Astrocyte of the cerebellum (primary cell): ENCODE data around the gene DPP10.

Experiments used
- DNase-seq: peaks from one replicate; pipeline ENCODE4 v3.0.0-alpha.2; 2011; ENCODE audit warnings: low read depth
- H3K4me3 ChIP-seq: 2 replicates; pipeline ENCODE4 v1.5.1; 2011; ENCODE audit warnings: mild to moderate bottlenecking, low read depth, low read length, moderate library complexity
- in situ Hi-C: cut with HindIII; loops from 2 replicates; pipeline ENCODE4 v1.10.0; 2017; ENCODE audit warnings: low sequenced_read_pairs
- TF ChIP-seq, protein P1 (sequence below): IDR thresholded peaks from 2 replicates; pipeline ENCODE4 v1.5.1; 2012; ENCODE audit warnings: low read length, low read depth, moderate library complexity, mild to moderate bottlenecking; ENCODE audit errors: missing control alignments

The DPP10 gene

DNA sequence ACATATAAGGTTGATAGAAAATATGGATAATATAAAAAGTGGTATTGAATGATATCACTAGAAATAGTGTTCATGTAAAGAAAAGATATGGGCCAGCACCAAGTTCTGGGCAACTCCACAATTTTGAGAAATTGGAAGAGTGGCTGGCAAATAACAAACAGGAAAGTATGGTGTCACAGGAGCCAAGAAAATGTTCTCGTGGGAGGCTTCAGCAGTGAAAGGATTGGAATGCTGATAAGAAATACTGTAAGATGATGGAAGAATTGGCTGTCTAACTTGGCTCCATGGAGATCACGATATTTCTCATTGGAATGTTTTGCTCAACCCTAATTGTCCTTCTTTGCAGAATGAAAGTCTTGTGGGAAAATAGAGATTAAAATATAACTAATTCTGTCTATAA is 856.8 kb downstream of the DPP10 start:
- TF ChIP-seq, protein P1, sequence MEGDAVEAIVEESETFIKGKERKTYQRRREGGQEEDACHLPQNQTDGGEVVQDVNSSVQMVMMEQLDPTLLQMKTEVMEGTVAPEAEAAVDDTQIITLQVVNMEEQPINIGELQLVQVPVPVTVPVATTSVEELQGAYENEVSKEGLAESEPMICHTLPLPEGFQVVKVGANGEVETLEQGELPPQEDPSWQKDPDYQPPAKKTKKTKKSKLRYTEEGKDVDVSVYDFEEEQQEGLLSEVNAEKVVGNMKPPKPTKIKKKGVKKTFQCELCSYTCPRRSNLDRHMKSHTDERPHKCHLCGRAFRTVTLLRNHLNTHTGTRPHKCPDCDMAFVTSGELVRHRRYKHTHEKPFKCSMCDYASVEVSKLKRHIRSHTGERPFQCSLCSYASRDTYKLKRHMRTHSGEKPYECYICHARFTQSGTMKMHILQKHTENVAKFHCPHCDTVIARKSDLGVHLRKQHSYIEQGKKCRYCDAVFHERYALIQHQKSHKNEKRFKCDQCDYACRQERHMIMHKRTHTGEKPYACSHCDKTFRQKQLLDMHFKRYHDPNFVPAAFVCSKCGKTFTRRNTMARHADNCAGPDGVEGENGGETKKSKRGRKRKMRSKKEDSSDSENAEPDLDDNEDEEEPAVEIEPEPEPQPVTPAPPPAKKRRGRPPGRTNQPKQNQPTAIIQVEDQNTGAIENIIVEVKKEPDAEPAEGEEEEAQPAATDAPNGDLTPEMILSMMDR, result no peak
- in situ Hi-C loops, result no loop called here
- DNase-seq, result no peak
- H3K4me3 ChIP-seq, result no peak overlapping the region

DNA sequence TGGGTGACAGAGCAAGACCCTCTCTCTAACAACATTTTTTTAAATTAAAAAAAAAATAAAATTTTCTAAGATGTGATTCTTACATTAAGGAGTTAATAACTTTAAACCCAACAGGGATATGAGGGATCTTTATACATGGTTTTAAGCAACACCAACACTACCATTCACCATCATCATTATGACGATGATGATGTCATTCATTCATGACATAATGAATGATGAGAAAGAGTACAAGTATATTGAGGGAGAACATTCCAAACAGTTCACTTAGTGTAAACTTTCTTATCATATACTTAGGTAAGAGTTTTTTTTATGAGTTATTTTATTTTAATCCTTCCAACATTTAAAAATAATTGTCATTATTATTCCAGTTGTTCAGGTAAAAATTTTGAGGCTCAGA is 863.3 kb downstream of the DPP10 start:
- no peak for DNase-seq
- in situ Hi-C loops, result no loop called here
- no peak overlapping the region for H3K4me3 ChIP-seq
- TF ChIP-seq, protein P1, result no peak

GRCh38 chr2:115314119-115314518 is 871.7 kb downstream of the DPP10 start:
- TF ChIP-seq, protein P1, result no peak
- DNase-seq, result no peak
- no peak overlapping the region for H3K4me3 ChIP-seq
- in situ Hi-C loops, result no loop called here

GRCh38 chr2:115327061-115327460 is 884.6 kb downstream of the DPP10 start:
- in situ Hi-C loops, result no loop called here
- H3K4me3 ChIP-seq, result no peak overlapping the region
- DNase-seq, result no peak
- TF ChIP-seq, protein P1, result no peak

DNA sequence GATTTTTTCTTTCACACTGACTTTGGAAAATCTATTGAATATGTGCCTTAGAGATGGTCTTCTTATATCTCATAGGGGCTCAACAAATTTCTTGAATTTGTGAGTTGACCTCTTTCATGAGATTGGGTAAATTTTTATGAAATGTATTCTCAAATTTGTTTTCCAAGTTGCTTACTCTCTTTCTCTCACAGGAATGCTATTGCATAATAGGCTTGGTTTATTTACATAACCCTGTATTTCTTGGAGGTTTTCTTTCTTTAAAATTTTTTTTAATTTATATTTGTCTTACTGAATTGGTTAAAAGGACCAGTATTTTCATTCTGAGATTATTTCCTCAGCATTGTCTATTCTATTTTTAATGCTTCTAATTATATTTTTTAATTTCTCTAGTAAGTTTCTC is 917.1 kb downstream of the DPP10 start:
- DNase-seq, result no peak
- H3K4me3 ChIP-seq, result no peak overlapping the region
- TF ChIP-seq, protein P1, result no peak
- in situ Hi-C loops, result no loop called here

- DNase-seq, result peak; percentile 9
- TF ChIP-seq, protein P1, result no peak
- H3K4me3 ChIP-seq, result no peak overlapping the region
- in situ Hi-C loops, result no loop called here
Observed at GRCh38 chr2:115364093-115364492, 921.7 kb downstream of the DPP10 start.

GRCh38 chr2:115369400-115369799 is 927.0 kb downstream of the DPP10 start:
- TF ChIP-seq, protein P1, result no peak
- DNase-seq, result no peak
- in situ Hi-C loops, result no loop called here
- no peak overlapping the region for H3K4me3 ChIP-seq
